ENCODE results near the gene KRT26. TPM values are rescaled to one million over a fixed set of nuclear protein-coding genes. Genes with fewer than 3 reads are reported as not detected.

The KRT26 gene
- total RNA-seq, 1 experiment from 2014 or later = not detected

DNA sequence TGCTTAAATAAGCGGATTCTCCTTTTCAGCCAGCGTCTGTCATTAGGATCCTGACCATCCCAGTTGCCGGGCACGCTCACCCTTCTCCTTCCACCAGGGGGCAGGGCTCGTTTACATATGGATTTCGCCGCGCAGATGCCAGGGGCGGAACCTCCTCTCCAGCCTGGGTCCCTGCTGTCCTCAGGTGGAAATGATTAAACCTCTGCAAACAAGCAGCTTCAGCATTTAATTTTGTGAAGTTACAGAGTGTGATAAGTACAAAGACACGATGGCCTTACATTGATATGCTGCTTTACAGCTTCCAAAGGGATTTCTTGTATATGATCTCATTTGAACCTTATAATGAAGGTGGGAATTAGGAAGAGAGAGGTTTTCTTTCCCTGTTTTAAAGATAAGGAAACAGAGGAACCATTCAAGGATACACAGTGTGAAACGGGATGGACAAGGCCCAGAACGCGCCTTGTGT lies 31.6 kb upstream of the KRT26 start:
- H3K27ac ChIP-seq (ENCODE audit: low read length) = no peak overlapping the region
- H2AFZ ChIP-seq (ENCODE audit: low read length) = no peak overlapping the region
- no peaks in the 10 kb centered on the region for H3K9me3 ChIP-seq (ENCODE audit: low read length)
- H3K4me2 ChIP-seq (ENCODE audit: low read depth, low read length, poor library complexity, severe bottlenecking) = no peak overlapping the region
- no peak overlapping the region for H3K9ac ChIP-seq (ENCODE audit: low read length)
- H3K4me3 ChIP-seq (ENCODE audit: low read length) = no peak overlapping the region
- DNase-seq = peak; percentile 90
- H4K20me1 ChIP-seq (ENCODE audit: insufficient read depth, low read depth, low read length) = no peaks in the 10 kb centered on the region
- H3K9me2 ChIP-seq (replicated peaks; ENCODE audit: insufficient read depth, low read length) = no peaks in the 10 kb centered on the region
- no peaks in the 10 kb centered on the region for H3K36me3 ChIP-seq (ENCODE audit: insufficient read depth, low read length)
- H3K4me1 ChIP-seq (ENCODE audit: low read length) = peaks cover 3% of the 10 kb centered on the region; the same call in 1 of the 2 replicates
- no peaks in the 10 kb centered on the region for H3K79me2 ChIP-seq (ENCODE audit: low read length)
- no peaks in the 10 kb centered on the region for H3K27me3 ChIP-seq (ENCODE audit: low read length)

DNA sequence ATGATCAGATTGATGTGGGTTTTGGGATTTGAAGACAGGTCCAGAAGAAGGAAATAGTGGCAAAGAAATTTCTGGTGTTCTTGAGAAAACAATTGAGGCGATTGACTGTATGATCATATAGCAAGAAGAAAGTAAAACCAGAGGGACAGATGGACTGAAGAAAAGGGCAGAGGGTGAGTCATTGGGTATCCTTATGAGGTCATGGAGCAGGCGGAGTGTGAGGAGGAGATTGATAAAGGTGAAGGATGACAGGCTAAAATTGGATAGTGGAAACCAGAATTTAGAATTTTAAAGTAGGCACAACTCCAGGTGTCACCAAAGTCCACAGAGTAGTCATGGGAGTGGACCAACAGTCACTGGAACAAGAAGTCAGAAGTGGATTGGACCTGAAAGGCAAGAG lies 29.2 kb upstream of the KRT26 start:
- Histone ChIP-seq H3K27ac (ENCODE audit: low read length) (no peak overlapping the region), H3K27me3 (ENCODE audit: low read length) (no peaks in the 10 kb centered on the region), H3K4me1 (ENCODE audit: low read length) (no peaks in the 10 kb centered on the region), H3K36me3 (ENCODE audit: insufficient read depth, low read length) (no peaks in the 10 kb centered on the region), H3K79me2 (ENCODE audit: low read length) (no peaks in the 10 kb centered on the region), H2AFZ (ENCODE audit: low read length) (no peak overlapping the region), H3K4me2 (ENCODE audit: low read depth, low read length, poor library complexity, severe bottlenecking) (no peak overlapping the region), H3K9me3 (ENCODE audit: low read length) (no peaks in the 10 kb centered on the region), H3K4me3 (ENCODE audit: low read length) (no peak overlapping the region), H3K9me2 (replicated peaks; ENCODE audit: insufficient read depth, low read length) (no peaks in the 10 kb centered on the region), H3K9ac (ENCODE audit: low read length) (no peak overlapping the region), H4K20me1 (ENCODE audit: insufficient read depth, low read depth, low read length) (no peaks in the 10 kb centered on the region)
- no peak for DNase-seq

DNA sequence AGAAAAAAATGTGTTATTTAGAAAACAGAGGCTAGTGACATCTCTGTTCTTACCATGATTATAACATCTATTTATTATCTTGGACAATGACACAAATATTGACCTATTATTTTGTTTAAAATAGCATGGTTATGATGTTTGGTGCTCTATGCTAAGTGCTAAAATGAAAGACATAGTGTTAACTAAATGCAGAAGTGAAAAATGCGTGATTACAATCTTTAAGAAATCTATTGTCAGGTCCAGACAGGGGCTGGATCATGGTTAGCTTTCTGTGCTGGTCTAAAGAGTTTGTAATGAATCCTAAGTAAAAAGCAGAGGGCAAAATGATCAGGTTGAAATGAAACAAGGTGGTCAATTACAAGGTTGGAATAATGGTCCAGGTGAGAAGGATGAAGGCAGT lies 28.4 kb upstream of the KRT26 start:
- Histone ChIP-seq H2AFZ (ENCODE audit: low read length) (no peak overlapping the region), H3K4me1 (ENCODE audit: low read length) (no peaks in the 10 kb centered on the region), H3K4me2 (ENCODE audit: low read depth, low read length, poor library complexity, severe bottlenecking) (no peak overlapping the region), H3K9ac (ENCODE audit: low read length) (no peak overlapping the region), H3K9me3 (ENCODE audit: low read length) (no peaks in the 10 kb centered on the region), H3K27ac (ENCODE audit: low read length) (no peak overlapping the region), H4K20me1 (ENCODE audit: insufficient read depth, low read depth, low read length) (no peaks in the 10 kb centered on the region), H3K27me3 (ENCODE audit: low read length) (no peaks in the 10 kb centered on the region), H3K9me2 (replicated peaks; ENCODE audit: insufficient read depth, low read length) (no peaks in the 10 kb centered on the region), H3K79me2 (ENCODE audit: low read length) (no peaks in the 10 kb centered on the region), H3K36me3 (ENCODE audit: insufficient read depth, low read length) (no peaks in the 10 kb centered on the region), H3K4me3 (ENCODE audit: low read length) (no peak overlapping the region)
- no peak for DNase-seq

DNA sequence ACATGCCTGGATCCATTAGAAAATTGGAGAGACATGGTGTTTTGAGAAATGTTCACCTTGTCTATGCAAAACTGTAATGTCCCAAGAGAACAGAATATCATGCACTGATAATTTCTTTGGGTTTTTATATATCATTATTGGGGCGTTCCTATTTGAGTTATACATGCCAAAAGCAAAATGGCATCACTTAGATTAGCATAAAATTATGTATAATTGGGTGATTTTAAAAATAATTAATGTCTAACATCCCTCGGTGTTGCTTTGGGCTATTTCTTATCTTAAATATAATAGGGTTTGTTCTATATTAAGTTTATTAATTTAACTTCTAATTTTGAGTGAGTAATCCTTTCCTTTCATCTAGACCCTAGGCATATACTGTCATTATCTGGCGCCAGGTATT lies 27.9 kb upstream of the KRT26 start, which contains the start of gene KRT28:
TSS of gene KRT28 (minus strand) at position 101 of the 400 bp plus-strand sequence. CDS start at position 35, 66 bp downstream.
- Histone ChIP-seq H3K4me3 (ENCODE audit: low read length) (no peak within 1 kb of the TSS), H3K9me3 (ENCODE audit: low read length) (no peaks in the 10 kb centered on the region), H3K9ac (ENCODE audit: low read length) (no peak within 1 kb of the TSS), H3K4me2 (ENCODE audit: low read depth, low read length, poor library complexity, severe bottlenecking) (no peak within 1 kb of the TSS), H4K20me1 (ENCODE audit: insufficient read depth, low read depth, low read length) (no peaks in the 10 kb centered on the region), H3K9me2 (replicated peaks; ENCODE audit: insufficient read depth, low read length) (no peaks in the 10 kb centered on the region), H3K36me3 (ENCODE audit: insufficient read depth, low read length) (no peaks in the 10 kb centered on the region), H3K4me1 (ENCODE audit: low read length) (no peaks in the 10 kb centered on the region), H3K79me2 (ENCODE audit: low read length) (no peaks in the 10 kb centered on the region), H2AFZ (ENCODE audit: low read length) (no peak within 1 kb of the TSS), H3K27me3 (ENCODE audit: low read length) (no peaks in the 10 kb centered on the region), H3K27ac (ENCODE audit: low read length) (no peak within 1 kb of the TSS)
- no peak for DNase-seq

DNA sequence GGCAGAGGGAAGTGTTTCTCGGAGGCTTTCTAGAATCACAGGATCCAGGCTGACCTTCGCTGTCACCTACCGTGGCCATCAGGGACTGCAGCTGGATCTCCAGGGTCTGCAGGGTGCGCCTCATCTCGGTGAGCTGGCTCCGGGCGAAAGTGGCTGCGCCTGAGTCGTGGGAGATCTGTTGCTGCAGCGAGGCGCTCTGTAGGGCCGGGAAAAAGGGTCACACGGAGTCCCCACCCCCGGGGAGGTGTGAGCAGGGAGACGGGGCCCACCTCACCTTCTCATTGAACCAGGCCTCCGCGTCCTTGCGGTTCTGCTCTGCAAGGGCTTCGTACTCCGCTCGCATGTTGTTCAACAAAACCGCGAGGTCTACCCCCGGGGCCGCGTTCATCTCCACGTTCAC lies 24.8 kb upstream of the KRT26 start:
- no peaks in the 10 kb centered on the region for H3K27me3 ChIP-seq (ENCODE audit: low read length)

DNA sequence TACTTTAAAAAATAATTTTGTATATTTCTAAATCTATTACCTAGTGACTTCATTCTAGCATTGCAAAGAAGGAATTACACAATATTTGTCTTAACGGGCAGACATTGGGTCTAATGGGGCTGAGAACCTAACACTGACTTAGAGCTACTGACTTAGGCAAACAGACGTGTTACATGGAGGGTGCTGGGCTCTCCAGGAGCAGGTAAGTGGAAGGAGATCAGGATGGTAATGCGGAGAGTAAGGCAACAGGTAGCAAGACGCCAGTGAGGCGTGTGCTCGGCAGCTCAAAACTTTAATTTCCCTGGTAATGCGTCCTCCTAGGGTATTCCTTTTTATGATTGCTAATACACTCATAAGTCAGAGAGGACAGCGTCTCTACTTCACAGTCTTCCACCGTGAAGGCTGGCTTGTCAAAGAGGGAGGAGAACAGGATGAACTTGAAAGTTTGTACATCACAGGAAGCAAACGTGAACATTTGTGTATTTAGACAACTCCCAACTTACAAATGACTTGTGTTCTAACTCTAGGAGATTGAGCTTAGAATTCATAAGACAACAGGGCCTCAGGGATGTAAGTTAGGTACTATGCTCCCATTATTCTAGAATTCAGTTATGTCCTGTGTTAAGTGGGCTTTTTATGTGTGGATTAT lies 23.1 kb upstream of the KRT26 start:
- Histone ChIP-seq H3K79me2 (ENCODE audit: low read length) (no peaks in the 10 kb centered on the region), H3K4me3 (ENCODE audit: low read length) (no peak overlapping the region), H3K27ac (ENCODE audit: low read length) (no peak overlapping the region), H3K4me2 (ENCODE audit: low read depth, low read length, poor library complexity, severe bottlenecking) (no peak overlapping the region), H3K9me2 (replicated peaks; ENCODE audit: insufficient read depth, low read length) (no peaks in the 10 kb centered on the region), H3K9ac (ENCODE audit: low read length) (no peak overlapping the region), H3K36me3 (ENCODE audit: insufficient read depth, low read length) (no peaks in the 10 kb centered on the region), H3K9me3 (ENCODE audit: low read length) (no peaks in the 10 kb centered on the region), H3K27me3 (ENCODE audit: low read length) (no peaks in the 10 kb centered on the region), H3K4me1 (ENCODE audit: low read length) (no peaks in the 10 kb centered on the region), H4K20me1 (ENCODE audit: insufficient read depth, low read depth, low read length) (no peaks in the 10 kb centered on the region), H2AFZ (ENCODE audit: low read length) (no peak overlapping the region)
- DNase-seq = no peak

More for the DNA sequence above, 24.8 kb upstream of the KRT26 start:
- H3K79me2 ChIP-seq (ENCODE audit: low read length) = no peaks in the 10 kb centered on the region
- no peak for DNase-seq
- H3K9ac ChIP-seq (ENCODE audit: low read length) = no peak overlapping the region
- no peak overlapping the region for H2AFZ ChIP-seq (ENCODE audit: low read length)
- no peaks in the 10 kb centered on the region for H3K4me1 ChIP-seq (ENCODE audit: low read length)
- no peak overlapping the region for H3K27ac ChIP-seq (ENCODE audit: low read length)
- H3K4me2 ChIP-seq (ENCODE audit: low read depth, low read length, poor library complexity, severe bottlenecking) = no peak overlapping the region
- H3K4me3 ChIP-seq (ENCODE audit: low read length) = no peak overlapping the region
- no peaks in the 10 kb centered on the region for H3K9me2 ChIP-seq (replicated peaks; ENCODE audit: insufficient read depth, low read length)
- H3K9me3 ChIP-seq (ENCODE audit: low read length) = no peaks in the 10 kb centered on the region
- no peaks in the 10 kb centered on the region for H3K36me3 ChIP-seq (ENCODE audit: insufficient read depth, low read length)
- no peaks in the 10 kb centered on the region for H4K20me1 ChIP-seq (ENCODE audit: insufficient read depth, low read depth, low read length)

DNA sequence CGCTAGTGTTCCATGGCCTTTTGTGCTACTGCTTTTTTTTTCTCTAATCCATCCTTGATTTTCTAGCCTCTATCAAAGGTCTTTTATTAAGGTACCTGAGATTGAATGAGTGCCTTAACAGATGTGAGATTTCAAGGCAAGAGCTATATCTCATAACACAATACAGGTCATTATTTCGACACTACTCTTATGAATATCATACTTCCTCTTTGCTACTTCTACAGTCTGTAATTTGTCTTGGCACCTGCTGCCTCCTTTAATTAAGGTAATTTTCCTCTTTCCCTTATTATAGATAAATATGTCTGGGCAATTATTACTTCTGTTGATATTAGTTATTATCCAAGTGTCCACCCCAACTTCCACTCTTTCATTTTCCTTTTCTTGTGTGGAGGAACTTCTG lies 22.5 kb upstream of the KRT26 start:
- Histone ChIP-seq H3K9me3 (ENCODE audit: low read length) (no peaks in the 10 kb centered on the region), H3K27me3 (ENCODE audit: low read length) (no peaks in the 10 kb centered on the region), H3K79me2 (ENCODE audit: low read length) (no peaks in the 10 kb centered on the region), H4K20me1 (ENCODE audit: insufficient read depth, low read depth, low read length) (no peaks in the 10 kb centered on the region), H3K4me1 (ENCODE audit: low read length) (no peaks in the 10 kb centered on the region), H3K27ac (ENCODE audit: low read length) (no peak overlapping the region), H2AFZ (ENCODE audit: low read length) (no peak overlapping the region), H3K4me2 (ENCODE audit: low read depth, low read length, poor library complexity, severe bottlenecking) (no peak overlapping the region), H3K4me3 (ENCODE audit: low read length) (no peak overlapping the region), H3K36me3 (ENCODE audit: insufficient read depth, low read length) (no peaks in the 10 kb centered on the region), H3K9ac (ENCODE audit: low read length) (no peak overlapping the region), H3K9me2 (replicated peaks; ENCODE audit: insufficient read depth, low read length) (no peaks in the 10 kb centered on the region)
- DNase-seq = no peak

DNA sequence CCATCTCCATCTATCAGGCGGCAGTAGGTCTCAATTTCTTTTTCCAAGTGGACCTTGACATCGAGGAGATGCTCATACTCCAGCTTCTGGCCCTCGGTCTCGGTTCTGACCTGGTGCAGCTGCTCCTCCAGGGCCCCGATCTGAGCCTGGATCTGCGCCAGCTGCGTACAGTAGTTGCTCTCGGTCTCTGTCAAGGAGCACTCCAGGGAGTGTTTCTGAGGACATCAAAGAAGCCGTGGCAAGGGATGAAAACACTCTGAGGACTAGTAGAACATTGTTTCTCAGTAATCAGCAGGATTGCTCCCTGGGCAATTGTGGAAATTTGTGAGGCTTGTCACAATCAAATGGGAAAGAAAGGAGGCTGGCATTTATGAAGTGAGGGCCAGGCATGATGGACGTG lies 21.8 kb upstream of the KRT26 start:
- Histone ChIP-seq H3K9ac (ENCODE audit: low read length) (no peak overlapping the region), H3K4me2 (ENCODE audit: low read depth, low read length, poor library complexity, severe bottlenecking) (no peak overlapping the region), H3K4me1 (ENCODE audit: low read length) (no peaks in the 10 kb centered on the region), H4K20me1 (ENCODE audit: insufficient read depth, low read depth, low read length) (no peaks in the 10 kb centered on the region), H3K9me2 (replicated peaks; ENCODE audit: insufficient read depth, low read length) (no peaks in the 10 kb centered on the region), H3K27me3 (ENCODE audit: low read length) (no peaks in the 10 kb centered on the region), H3K79me2 (ENCODE audit: low read length) (no peaks in the 10 kb centered on the region), H3K9me3 (ENCODE audit: low read length) (no peaks in the 10 kb centered on the region), H2AFZ (ENCODE audit: low read length) (no peak overlapping the region), H3K27ac (ENCODE audit: low read length) (no peak overlapping the region), H3K4me3 (ENCODE audit: low read length) (no peak overlapping the region), H3K36me3 (ENCODE audit: insufficient read depth, low read length) (no peaks in the 10 kb centered on the region)
- no peak for DNase-seq
